Frontal cortex (tissue), 4 donors: ENCODE results near the gene PLAAT3. TPM values are rescaled to one million over a fixed set of nuclear protein-coding genes. Genes with fewer than 3 reads are reported as not detected.
"Not testable (repeated sequence)": the region's sequence is repeated elsewhere in the genome, so short reads cannot be mapped to it uniquely, and the experiment has no call there.

ENCODE experiments used
- DNase-seq, 2 donors: peaks; one replicate each; pipeline ENCODE4 v3.0.0; 2012; ENCODE audit warnings: low spot score in 2 of 2
- FAIRE-seq: peaks from 2 replicates; lab custom pipeline; 2012; peaks lifted over from hg19 to GRCh38; lab: Jason Lieb, UNC
- total RNA-seq: library from RNA; depleted of rRNA; stranded (reverse); fragments of >200 nt; gene quantifications from one replicate; pipeline ENCODE4 v1.2.3, GENCODE V29; 2014
- donor health status: control.
- donor health status: control.
- donor health status: control.

PLAAT3 gene
- total RNA-seq, 1 donor from 2014 or later = 2.4 TPM

- FAIRE-seq = no peak
- no peak for DNase-seq
Measured at GRCh38 chr11:63609971-63610580, 4.2 kb downstream of the PLAAT3 start.

GRCh38 chr11:63609536-63609935, 4.7 kb downstream of the PLAAT3 start:
- no peak for DNase-seq

GRCh38 chr11:63608353-63609345, 5.6 kb downstream of the PLAAT3 start:
- FAIRE-seq = no peak
- DNase-seq = no peak

More at GRCh38 chr11:63609536-63609935, 4.7 kb downstream of the PLAAT3 start:
- FAIRE-seq = no peak

GRCh38 chr11:63603180-63603518, 11.1 kb downstream of the PLAAT3 start:
- no peak for FAIRE-seq
- DNase-seq = peak; percentile 48 to 56

GRCh38 chr11:63602290-63603179, 11.7 kb downstream of the PLAAT3 start:
- not testable (repeated sequence) for DNase-seq, FAIRE-seq

- DNase-seq (no peak), FAIRE-seq (no peak)
Measured at GRCh38 chr11:63599211-63600122, 14.8 kb downstream of the PLAAT3 start.

- no peak for DNase-seq
- no peak for FAIRE-seq
Measured at GRCh38 chr11:63598556-63598955, 15.7 kb downstream of the PLAAT3 start.

GRCh38 chr11:63595296-63595695, 18.9 kb downstream of the PLAAT3 start:
- DNase-seq (no peak), FAIRE-seq (no peak)

GRCh38 chr11:63592975-63593395, 21.2 kb downstream of the PLAAT3 start:
- no peak for FAIRE-seq
- peak in 1 of 2 donors; percentile 37 for DNase-seq

GRCh38 chr11:63590024-63590788, 24.0 kb downstream of the PLAAT3 start:
- no peak for DNase-seq
- no peak for FAIRE-seq

- FAIRE-seq = no peak
- DNase-seq = no peak
Measured at GRCh38 chr11:63589000-63589399, 25.2 kb downstream of the PLAAT3 start.

- DNase-seq (no peak), FAIRE-seq (no peak)
Measured at GRCh38 chr11:63586451-63587166, 27.6 kb downstream of the PLAAT3 start.

- peak; percentile 91 for FAIRE-seq
- peak in 1 of 2 donors; percentile 38 for DNase-seq
Measured at GRCh38 chr11:63583357-63583677, 30.9 kb downstream of the PLAAT3 start.

GRCh38 chr11:63581224-63581623, 33.0 kb downstream of the PLAAT3 start:
- not testable (repeated sequence) for DNase-seq, FAIRE-seq

GRCh38 chr11:63578882-63579281, 35.4 kb downstream of the PLAAT3 start:
- not testable (repeated sequence) for FAIRE-seq, DNase-seq

- FAIRE-seq (no peak), DNase-seq (no peak)
Measured at GRCh38 chr11:63574856-63575602, 39.2 kb downstream of the PLAAT3 start.
